Stimulated activated CD8-positive, alpha-beta memory T cell treated with anti-CD3 and anti-CD28 coated beads, Interleukin-15, amount 100 ng/mL, for 48 hours (primary cell): ENCODE measurements around the gene EIF4E3.

ENCODE experiments used
- DNase-seq, 2 donors: peaks; one replicate each; pipeline ENCODE4 v3.0.0-alpha.2; 2020; ENCODE audit warnings: low read depth in 2 of 2

EIF4E3 gene

GRCh38 chr3:71725271-71725991 lies at the start of gene EIF4E3:
Gene EIF4E3, minus strand, starts transcription at chr3:71725402. Its CDS starts 35 bp downstream, at chr3:71725367.
- DNase-seq: no peak

DNA sequence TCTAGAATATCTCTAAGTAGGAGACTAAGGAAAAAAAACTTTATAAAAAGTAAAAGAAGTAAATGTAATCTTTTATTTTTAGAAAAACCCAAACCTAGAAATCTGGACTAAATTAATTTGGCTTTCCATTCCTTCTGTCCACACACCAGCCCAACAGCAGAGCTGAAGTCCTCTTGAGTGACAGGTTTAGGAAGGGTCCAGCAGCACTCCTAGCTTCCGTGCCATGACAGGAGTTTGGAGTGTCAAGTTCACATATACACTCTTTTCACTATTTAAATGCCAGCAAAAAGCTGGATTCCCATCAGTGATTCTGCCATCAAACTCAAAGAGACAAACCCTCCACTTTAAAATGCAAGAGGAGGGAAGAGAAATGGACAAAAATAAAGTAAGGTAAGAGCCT lies 46.7 kb upstream of the EIF4E3 start:
- DNase-seq: no peak

GRCh38 chr3:71771126-71771525 lies 45.9 kb upstream of the EIF4E3 start:
- DNase-seq: no peak

GRCh38 chr3:71763426-71763825 lies 38.2 kb upstream of the EIF4E3 start:
- no peak for DNase-seq

DNA sequence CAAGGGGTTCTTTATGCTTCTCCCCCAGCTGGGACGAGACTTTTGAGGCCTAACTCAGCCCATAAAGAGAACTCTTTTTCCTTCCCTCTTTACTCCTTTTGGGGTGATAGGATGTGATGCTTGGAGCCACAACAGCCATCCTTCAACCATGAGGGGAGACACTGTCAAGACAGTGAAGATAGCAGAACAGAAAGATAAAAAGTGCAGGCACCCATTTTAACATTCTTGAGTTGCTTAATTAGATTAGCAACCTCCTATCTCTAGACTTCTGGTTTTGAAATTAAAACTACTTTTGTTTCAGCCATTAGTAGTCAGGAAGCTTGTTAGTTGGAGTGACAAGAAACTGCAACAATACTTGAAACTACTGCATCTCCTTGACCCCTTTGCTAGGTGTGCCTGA lies 34.9 kb upstream of the EIF4E3 start:
- DNase-seq: no peak

DNA sequence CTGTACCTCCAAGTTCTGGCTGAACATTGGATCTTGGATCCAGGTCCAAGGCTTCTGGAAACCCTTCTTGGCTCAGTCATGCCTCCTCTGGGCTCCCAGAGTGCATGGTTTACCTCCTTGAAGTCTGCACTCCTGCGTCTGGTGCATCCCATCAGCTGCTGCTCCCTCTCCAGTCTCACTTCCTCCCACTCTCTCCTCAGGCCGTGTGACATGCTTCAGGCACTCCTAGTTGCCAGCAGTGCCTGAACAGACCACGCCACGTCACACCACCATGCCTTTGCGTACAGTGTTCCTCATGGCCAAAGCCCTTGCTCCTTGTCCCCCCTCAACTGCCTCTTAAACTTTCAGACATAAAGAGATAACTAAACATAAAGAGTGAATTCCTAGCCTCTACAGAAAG lies 34.2 kb upstream of the EIF4E3 start:
- DNase-seq: no peak

GRCh38 chr3:71758091-71758490 lies 32.9 kb upstream of the EIF4E3 start:
- DNase-seq: no peak

DNA sequence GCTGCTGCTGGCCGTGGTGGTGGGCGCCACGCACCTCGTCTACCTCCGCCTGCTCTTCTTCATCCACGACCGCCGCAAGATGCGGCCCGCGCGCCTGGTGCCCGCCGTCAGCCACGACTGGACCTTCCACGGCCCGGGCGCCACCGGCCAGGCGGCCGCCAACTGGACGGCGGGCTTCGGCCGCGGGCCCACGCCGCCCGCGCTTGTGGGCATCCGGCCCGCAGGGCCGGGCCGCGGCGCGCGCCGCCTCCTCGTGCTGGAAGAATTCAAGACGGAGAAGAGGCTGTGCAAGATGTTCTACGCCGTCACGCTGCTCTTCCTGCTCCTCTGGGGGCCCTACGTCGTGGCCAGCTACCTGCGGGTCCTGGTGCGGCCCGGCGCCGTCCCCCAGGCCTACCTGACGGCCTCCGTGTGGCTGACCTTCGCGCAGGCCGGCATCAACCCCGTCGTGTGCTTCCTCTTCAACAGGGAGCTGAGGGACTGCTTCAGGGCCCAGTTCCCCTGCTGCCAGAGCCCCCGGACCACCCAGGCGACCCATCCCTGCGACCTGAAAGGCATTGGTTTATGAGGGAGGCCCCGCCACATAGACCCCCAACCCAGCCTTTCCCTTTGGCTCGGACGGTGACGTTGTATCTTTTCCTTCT lies 29.5 kb upstream of the EIF4E3 start:
- DNase-seq: no peak

DNA sequence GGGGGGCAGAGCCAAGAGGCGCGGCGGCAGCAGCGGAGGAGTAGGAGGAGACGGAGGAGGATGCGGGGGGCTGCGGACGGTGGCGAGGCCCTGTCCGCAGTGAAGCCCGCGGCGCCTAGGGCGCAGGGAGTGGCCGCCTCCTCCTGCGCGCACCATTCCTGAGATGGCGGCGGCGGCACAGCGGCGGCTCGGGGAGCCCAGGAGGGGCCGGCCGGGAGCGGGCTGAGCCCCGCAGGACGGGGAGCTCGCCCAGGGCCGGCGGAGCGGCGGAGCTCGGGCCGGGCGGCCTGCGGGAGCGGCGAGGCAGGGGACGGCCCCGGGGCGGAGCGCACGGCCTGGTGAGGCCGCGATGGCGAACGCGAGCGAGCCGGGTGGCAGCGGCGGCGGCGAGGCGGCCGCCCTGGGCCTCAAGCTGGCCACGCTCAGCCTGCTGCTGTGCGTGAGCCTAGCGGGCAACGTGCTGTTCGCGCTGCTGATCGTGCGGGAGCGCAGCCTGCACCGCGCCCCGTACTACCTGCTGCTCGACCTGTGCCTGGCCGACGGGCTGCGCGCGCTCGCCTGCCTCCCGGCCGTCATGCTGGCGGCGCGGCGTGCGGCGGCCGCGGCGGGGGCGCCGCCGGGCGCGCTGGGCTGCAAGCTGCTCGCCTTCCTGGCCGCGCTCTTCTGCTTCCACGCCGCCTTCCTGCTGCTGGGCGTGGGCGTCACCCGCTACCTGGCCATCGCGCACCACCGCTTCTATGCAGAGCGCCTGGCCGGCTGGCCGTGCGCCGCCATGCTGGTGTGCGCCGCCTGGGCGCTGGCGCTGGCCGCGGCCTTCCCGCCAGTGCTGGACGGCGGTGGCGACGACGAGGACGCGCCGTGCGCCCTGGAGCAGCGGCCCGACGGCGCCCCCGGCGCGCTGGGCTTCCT lies 28.8 kb upstream of the EIF4E3 start, which contains the start of gene GPR27:
GPR27 (plus strand) TSS at position 155 of the 909 bp plus-strand sequence; CDS start at position 350, 195 bp downstream.
- DNase-seq: no peak

DNA sequence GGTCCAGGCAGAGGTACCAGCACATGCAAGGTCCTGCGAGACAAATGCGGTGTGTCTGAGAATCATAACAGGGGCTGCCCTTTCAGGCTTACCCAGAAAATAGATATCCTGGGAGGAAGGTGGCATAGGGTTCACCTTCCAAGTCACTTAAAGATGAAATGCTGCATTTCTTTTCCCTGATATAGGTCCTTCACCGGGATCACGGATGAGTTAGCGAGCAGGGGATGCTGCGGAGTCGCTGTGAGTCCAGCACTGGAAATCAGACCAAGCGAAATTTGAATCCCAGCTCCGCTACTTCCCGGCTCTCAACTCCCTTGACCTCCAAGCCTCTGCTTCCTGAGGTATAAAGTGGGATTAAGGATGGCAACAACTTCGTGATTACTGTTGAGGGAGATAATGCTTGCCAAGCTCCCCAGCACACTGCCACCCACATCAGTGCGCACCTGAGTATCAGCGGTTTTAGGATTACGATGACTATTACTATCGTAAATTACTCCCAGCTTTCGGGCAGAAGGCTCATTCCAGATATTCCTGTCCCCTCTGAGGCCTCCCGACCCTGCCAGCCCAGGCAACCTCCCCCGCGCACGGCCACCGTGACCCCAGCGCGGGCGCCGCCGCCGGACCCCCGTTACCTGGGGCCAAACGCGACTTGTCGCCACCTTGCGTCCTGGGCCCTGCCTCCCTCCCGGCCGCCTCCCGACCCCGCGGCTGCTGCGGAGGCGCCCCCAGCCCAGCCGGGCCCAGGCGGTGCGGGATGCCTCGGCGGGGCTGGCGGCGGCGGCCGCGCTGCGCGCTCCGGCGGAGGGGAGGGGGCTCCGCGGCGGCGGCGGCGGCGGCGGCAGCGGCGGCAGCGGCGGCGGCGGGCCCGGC lies 27.9 kb upstream of the EIF4E3 start:
- no peak for DNase-seq

DNA sequence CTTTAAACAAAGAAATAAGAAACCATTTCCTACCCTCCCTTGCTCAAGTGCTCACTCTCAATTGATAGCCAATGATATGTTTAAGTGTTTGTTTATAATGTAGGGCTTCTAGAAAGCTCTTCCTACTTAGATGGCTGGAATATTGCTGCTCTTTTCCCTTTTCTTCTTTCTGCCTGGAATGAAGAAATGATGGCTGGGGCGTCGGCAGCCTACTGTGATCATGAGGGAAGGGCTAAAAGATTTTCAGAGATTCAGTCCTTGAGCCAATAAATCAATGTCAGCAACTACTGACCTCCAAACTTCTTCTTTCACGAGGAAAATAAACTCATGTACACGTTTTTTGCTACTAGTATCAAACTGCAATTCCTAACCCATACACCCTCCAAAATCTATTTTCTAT lies 26.4 kb upstream of the EIF4E3 start:
- no peak for DNase-seq

GRCh38 chr3:71744738-71745137 lies 19.5 kb upstream of the EIF4E3 start:
- no peak for DNase-seq

GRCh38 chr3:71742621-71743020 lies 17.4 kb upstream of the EIF4E3 start:
- no peak for DNase-seq

DNA sequence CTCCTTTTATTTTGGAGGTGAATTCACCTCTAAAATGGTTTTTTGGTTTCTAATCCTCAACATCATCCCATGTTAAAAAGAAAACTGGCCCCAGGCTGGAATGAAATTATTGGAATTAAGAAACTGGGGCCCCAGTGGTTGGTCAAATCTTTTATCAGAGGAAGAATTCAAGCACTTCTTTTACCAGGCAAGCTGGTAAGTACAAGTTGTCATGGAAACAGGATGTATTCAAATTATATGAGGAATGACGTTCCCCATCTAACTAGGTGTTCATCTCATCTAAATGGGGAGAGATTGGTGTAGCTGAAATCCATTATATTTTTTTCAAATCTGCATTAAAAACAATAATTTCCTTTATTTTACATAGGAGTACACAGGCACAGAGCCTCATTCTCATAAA lies 9.7 kb upstream of the EIF4E3 start:
- no peak for DNase-seq

DNA sequence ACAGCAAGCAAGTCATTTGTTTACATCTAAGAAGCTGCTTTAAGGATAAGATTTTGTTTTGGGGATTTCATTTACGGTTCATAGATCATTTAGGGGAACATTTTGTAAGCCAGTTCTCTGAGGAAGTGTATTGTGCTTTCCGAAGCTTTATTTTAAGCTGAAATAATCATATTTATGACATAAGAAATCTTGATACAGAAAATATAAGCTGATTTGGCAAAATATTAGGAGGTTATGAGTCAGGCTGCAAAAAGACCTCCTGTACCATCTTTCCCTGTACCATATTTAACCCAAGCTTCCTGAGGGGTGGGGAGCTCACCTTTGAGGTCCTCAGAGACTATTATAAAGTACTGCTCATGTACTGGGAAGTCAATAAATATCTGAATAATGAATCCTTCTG lies 8.1 kb upstream of the EIF4E3 start:
- no peak for DNase-seq

DNA sequence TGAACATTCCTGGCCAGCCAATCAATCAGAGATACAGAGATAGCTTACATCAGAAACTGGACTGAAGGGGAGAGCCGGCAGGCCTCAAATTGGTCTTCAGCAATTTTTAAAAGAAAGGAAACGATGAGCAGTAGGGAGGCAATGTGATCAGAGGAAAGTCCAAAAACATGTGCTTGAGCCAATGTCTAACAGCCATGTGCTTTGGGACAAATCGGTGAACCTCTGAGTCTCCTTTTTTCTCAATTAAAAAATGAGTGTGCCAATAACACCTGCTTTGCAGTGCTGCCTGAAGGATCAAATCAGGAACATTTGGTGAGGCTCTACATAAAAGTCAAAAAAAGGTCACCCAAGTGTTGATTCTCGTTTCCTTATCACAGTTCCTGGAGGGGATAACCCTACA lies 7.4 kb upstream of the EIF4E3 start:
- no peak for DNase-seq

- DNase-seq: no peak
These were observed 3.6 kb upstream of the EIF4E3 start for GRCh38 chr3:71728632-71729342.

DNA sequence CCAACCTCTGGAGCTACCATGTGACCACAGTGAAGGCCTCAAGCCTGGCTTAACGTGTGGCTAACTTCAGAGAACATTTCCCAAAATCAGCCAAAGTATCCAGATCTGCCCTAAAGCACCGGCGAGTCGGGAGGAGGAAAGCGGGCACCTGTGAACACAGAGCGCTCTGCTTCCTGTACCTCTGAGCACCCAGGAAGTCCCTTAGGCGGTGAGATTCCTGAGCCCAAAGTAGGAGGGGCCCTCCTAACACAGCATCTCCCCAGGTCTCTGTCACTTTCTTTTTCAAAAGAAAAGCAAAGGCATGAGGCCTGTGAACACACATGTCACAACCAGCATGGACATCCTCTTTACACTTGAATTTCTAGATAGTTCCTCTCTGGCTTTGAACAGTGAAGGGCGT lies 944 bp upstream of the EIF4E3 start:
- no peak for DNase-seq

- DNase-seq: no peak
These were observed 475 bp downstream of the EIF4E3 start for GRCh38 chr3:71724584-71725270.

- no peak for DNase-seq
These were observed 1.1 kb downstream of the EIF4E3 start for GRCh38 chr3:71724171-71724453.
